Vagina (tissue), 2 donors: Measurements from ENCODE around the gene ASAP2. TPM values are rescaled to one million over a fixed set of nuclear protein-coding genes. Genes with fewer than 3 reads are reported as not detected.

Experiments
- DNase-seq, 2 donors: peaks; one replicate each; pipeline ENCODE4 v3.0.0-alpha.2; 2017; ENCODE audit errors: extremely low spot score in 2 of 2
- H3K27ac ChIP-seq: fragments of 200-600 bp; sonication (generic); one replicate; pipeline ENCODE4 v1.5.1; 2019
- H3K27me3 ChIP-seq: fragments of 200-600 bp; sonication (generic); one replicate; pipeline ENCODE4 v1.5.1; 2019
- H3K36me3 ChIP-seq, 2 donors: fragments of 200-600 bp; sonication (generic); one replicate each; pipeline ENCODE4 v1.5.1; 2017 to 2019
- H3K4me1 ChIP-seq: fragments of 200-600 bp; sonication (generic); one replicate; pipeline ENCODE4 v1.5.1; 2019
- H3K4me3 ChIP-seq, 2 donors: fragments of 200-600 bp; sonication (generic); 1 replicate in 1 of 2; 2 replicates in 1 of 2; pipeline ENCODE4 v1.5.1; 2016 to 2019
- H3K9me3 ChIP-seq: fragments of 200-600 bp; sonication (generic); one replicate; pipeline ENCODE4 v1.5.1; 2019
- CTCF ChIP-seq, 3 experiments: fragments of 450-650 bp in 2 of 3; fragments of 200-600 bp in 1 of 3; sonication (generic) in 1 of 3; IDR thresholded peaks; one replicate each; pipeline ENCODE4 v1.5.1; 2017 to 2019; ENCODE audit warnings: antibody characterized with exemption in 3 of 3, mild to moderate bottlenecking in 2 of 3, moderate library complexity in 2 of 3
- POLR2A ChIP-seq, 2 donors: fragments of 450-650 bp; IDR thresholded peaks; one replicate each; pipeline ENCODE4 v1.6.1; 2017; ENCODE audit warnings: antibody characterized with exemption in 2 of 2, mild to moderate bottlenecking in 2 of 2, moderate library complexity in 2 of 2
- POLR2AphosphoS5 ChIP-seq, 2 donors: sonication (generic); formaldehyde crosslinking; IDR thresholded peaks; one replicate each; pipeline ENCODE4 v1.9.0; 2017; ENCODE audit warnings: antibody characterized with exemption in 2 of 2, mild to moderate bottlenecking in 2 of 2, low read depth in 1 of 2; ENCODE audit not compliant: insufficient read depth in 1 of 2
- intact Hi-C: fragments of 100-400 bp; cut with DNase I; formaldehyde crosslinking; loops from one replicate; pipeline ENCODE4 v1.15.1; 2023
- total RNA-seq: library from RNA; depleted of rRNA; stranded (reverse); fragments of >200 nt; gene quantifications from one replicate; pipeline ENCODE4 v1.2.3, GENCODE V29; 2016

The ASAP2 gene
- total RNA-seq, 1 donor from 2014 or later: 36.3 TPM

- intact Hi-C loops: no loop called here
- Histone ChIP-seq H3K9me3 (no peaks in the 10 kb centered on the region), H3K27ac (no peak overlapping the region), H3K36me3 (no peaks in the 10 kb centered on the region), H3K4me1 (peaks cover 20% of the 10 kb centered on the region), H3K27me3 (no peaks in the 10 kb centered on the region), H3K4me3 (no peak overlapping the region)
- TF ChIP-seq POLR2AphosphoS5 (IDR thresholded peaks at IDR 0.05; ENCODE audit: insufficient read depth in 1 of 2, low read depth in 1 of 2) (no peak), CTCF (IDR thresholded peaks at IDR 0.05) (no peak)
- no peak for DNase-seq
These were observed 38.6 kb upstream of the ASAP2 start for GRCh38 chr2:9167718-9168657.

- intact Hi-C loops: no loop called here
These were observed 37.8 kb upstream of the ASAP2 start for GRCh38 chr2:9168821-9169221.

GRCh38 chr2:9169349-9170107 is 37.1 kb upstream of the ASAP2 start:
- TF ChIP-seq POLR2A (IDR thresholded peaks at IDR 0.05): no peak
- no peak for TF ChIP-seq CTCF (IDR thresholded peaks at IDR 0.05)
- TF ChIP-seq POLR2AphosphoS5 (IDR thresholded peaks at IDR 0.05; ENCODE audit: insufficient read depth in 1 of 2, low read depth in 1 of 2): no peak
- no peak overlapping the region for H3K4me3 ChIP-seq

More at GRCh38 chr2:9168821-9169221, 37.8 kb upstream of the ASAP2 start:
- no peak overlapping the region for H3K4me3 ChIP-seq
- TF ChIP-seq POLR2A (IDR thresholded peaks at IDR 0.05) (no peak), CTCF (IDR thresholded peaks at IDR 0.05) (no peak), POLR2AphosphoS5 (IDR thresholded peaks at IDR 0.05; ENCODE audit: insufficient read depth in 1 of 2, low read depth in 1 of 2) (no peak)
- no peaks in the 10 kb centered on the region for H3K27me3 ChIP-seq
- DNase-seq: no peak
- peaks cover 11% of the 10 kb centered on the region for H3K4me1 ChIP-seq
- no peaks in the 10 kb centered on the region for H3K9me3 ChIP-seq
- H3K36me3 ChIP-seq: no peaks in the 10 kb centered on the region
- H3K27ac ChIP-seq: no peak overlapping the region

GRCh38 chr2:9170458-9171130 is 36.0 kb upstream of the ASAP2 start:
- no peak overlapping the region for H3K27ac ChIP-seq
- no peak for DNase-seq

More at GRCh38 chr2:9169349-9170107, 37.1 kb upstream of the ASAP2 start:
- intact Hi-C loops: no loop called here
- Histone ChIP-seq H3K4me1 (peaks cover 9% of the 10 kb centered on the region), H3K27ac (no peak overlapping the region), H3K36me3 (no peaks in the 10 kb centered on the region), H3K9me3 (no peaks in the 10 kb centered on the region), H3K27me3 (no peaks in the 10 kb centered on the region)
- DNase-seq: no peak

More at GRCh38 chr2:9170458-9171130, 36.0 kb upstream of the ASAP2 start:
- no peak overlapping the region for H3K4me3 ChIP-seq
- no peaks in the 10 kb centered on the region for H3K9me3 ChIP-seq
- intact Hi-C loops: no loop called here
- H3K27me3 ChIP-seq: no peaks in the 10 kb centered on the region
- H3K4me1 ChIP-seq: peaks cover 9% of the 10 kb centered on the region
- TF ChIP-seq POLR2AphosphoS5 (IDR thresholded peaks at IDR 0.05; ENCODE audit: insufficient read depth in 1 of 2, low read depth in 1 of 2): no peak
- TF ChIP-seq CTCF (IDR thresholded peaks at IDR 0.05): no peak
- TF ChIP-seq POLR2A (IDR thresholded peaks at IDR 0.05): no peak
- no peaks in the 10 kb centered on the region for H3K36me3 ChIP-seq
